ENCODE results near the gene SLC30A5. TPM values are rescaled to one million over a fixed set of nuclear protein-coding genes. Genes with fewer than 3 reads are reported as not detected.
"Not testable (repeated sequence)": the region's sequence is repeated elsewhere in the genome, so short reads cannot be mapped to it uniquely, and the experiment has no call there.

The SLC30A5 gene
- total RNA-seq, 2 donors from 2014 or later = 39.7 to 56.6 TPM

DNA sequence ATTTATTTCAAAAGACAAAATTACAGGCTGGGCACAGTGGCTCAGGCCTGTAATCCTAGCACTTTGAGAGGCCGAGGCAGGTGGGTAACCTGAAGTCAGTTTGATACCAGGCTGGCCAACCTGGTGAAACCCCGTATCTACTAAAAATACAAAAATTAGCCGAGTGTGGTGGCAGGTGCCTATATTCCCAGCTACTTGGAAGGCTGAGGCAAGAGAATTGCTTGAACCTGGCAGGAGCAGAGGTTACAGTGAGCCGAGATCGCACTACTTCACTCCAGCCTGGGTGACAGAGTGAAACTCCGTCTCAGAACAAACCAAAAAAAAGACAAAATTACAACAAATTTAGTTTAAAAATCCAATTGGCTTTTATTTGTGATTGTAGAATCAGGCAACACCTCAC is 14.3 kb upstream of the SLC30A5 start:
- H3K9me3 ChIP-seq = no peaks in the 10 kb centered on the region
- TF ChIP-seq, protein P1, sequence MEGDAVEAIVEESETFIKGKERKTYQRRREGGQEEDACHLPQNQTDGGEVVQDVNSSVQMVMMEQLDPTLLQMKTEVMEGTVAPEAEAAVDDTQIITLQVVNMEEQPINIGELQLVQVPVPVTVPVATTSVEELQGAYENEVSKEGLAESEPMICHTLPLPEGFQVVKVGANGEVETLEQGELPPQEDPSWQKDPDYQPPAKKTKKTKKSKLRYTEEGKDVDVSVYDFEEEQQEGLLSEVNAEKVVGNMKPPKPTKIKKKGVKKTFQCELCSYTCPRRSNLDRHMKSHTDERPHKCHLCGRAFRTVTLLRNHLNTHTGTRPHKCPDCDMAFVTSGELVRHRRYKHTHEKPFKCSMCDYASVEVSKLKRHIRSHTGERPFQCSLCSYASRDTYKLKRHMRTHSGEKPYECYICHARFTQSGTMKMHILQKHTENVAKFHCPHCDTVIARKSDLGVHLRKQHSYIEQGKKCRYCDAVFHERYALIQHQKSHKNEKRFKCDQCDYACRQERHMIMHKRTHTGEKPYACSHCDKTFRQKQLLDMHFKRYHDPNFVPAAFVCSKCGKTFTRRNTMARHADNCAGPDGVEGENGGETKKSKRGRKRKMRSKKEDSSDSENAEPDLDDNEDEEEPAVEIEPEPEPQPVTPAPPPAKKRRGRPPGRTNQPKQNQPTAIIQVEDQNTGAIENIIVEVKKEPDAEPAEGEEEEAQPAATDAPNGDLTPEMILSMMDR (IDR thresholded peaks at IDR 0.05) = no peak

DNA sequence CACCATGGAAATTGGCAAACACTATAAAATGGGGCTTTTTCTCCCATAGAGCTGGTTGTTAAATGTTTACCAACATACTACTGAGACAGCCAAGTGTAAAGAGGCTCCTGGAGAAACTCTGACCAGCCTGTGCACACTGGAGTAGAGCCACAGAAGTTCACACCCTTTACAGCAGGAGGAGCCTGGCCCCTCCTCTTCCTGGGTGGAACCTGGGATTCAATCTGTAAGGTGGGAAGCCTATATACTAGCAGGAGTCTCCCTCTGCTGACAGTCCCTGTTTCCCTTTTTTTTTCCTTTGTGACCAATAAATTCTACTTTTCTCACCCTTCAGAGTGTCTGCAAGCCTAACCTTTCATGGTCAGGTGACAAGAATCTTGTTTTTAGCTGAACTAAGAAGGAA is 10.4 kb upstream of the SLC30A5 start:
- TF ChIP-seq, protein P1 (IDR thresholded peaks at IDR 0.05) = no peak
- H3K4me1 ChIP-seq = no peaks in the 10 kb centered on the region
- H3K9me3 ChIP-seq = no peaks in the 10 kb centered on the region
- no peaks in the 10 kb centered on the region for H3K27me3 ChIP-seq
- no peak for DNase-seq (ENCODE audit: low spot score)
- no peak overlapping the region for H3K4me3 ChIP-seq
- no peaks in the 10 kb centered on the region for H3K36me3 ChIP-seq
- H3K27ac ChIP-seq = no peak overlapping the region

More for the DNA sequence above, 14.3 kb upstream of the SLC30A5 start:
- H3K4me1 ChIP-seq = no peaks in the 10 kb centered on the region
- DNase-seq (ENCODE audit: low spot score) = no peak
- no peaks in the 10 kb centered on the region for H3K27me3 ChIP-seq
- H3K36me3 ChIP-seq = no peaks in the 10 kb centered on the region
- no peak overlapping the region for H3K4me3 ChIP-seq
- no peak overlapping the region for H3K27ac ChIP-seq

DNA sequence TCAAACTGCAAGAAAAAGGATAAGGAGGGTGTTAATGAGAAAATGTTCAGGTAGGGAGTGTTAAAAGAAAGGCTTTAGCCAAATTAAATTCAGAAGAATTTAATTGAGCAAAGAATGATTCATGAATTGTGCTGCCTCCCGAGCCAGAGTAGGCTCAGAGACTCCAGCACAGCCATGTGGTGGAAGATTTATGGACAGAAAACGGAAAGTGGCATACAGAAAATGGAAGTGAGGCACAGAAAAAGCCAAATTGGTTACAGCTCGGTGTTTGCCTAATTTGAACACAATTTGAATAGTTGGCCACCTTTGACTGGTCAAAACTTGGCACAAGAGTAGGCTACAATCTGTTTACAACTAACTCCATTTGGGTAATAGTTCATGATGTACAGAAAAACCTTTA is 9.6 kb upstream of the SLC30A5 start:
- no peak overlapping the region for H3K27ac ChIP-seq
- no peak for DNase-seq (ENCODE audit: low spot score)
- TF ChIP-seq, protein P1 (IDR thresholded peaks at IDR 0.05) = no peak
- H3K4me1 ChIP-seq = no peaks in the 10 kb centered on the region
- no peaks in the 10 kb centered on the region for H3K36me3 ChIP-seq
- no peaks in the 10 kb centered on the region for H3K27me3 ChIP-seq
- H3K9me3 ChIP-seq = no peaks in the 10 kb centered on the region
- H3K4me3 ChIP-seq = no peak overlapping the region

DNA sequence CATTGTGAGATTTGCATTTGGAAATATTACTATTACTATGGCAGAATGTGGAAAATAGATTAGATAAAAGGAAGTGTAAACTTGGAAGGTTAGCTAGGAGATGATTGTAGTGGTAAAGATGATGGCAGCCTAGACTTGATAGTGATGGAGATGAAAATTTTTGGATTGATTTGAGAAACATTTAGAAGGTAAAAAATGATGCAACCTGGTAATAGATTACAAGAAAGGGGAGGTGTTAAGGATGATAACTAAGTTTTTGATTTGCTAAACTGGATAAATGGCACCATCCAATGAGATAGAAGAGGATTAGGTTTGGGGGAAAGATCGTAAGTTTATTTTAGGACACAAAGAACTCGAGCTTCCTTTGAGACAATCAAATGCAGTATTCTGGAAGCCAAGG is 8.9 kb upstream of the SLC30A5 start:
- Histone ChIP-seq H3K27ac (no peak overlapping the region), H3K27me3 (no peaks in the 10 kb centered on the region), H3K4me3 (no peak overlapping the region), H3K36me3 (no peaks in the 10 kb centered on the region), H3K4me1 (no peaks in the 10 kb centered on the region), H3K9me3 (no peaks in the 10 kb centered on the region)
- TF ChIP-seq, protein P1 (IDR thresholded peaks at IDR 0.05) = no peak
- no peak for DNase-seq (ENCODE audit: low spot score)

DNA sequence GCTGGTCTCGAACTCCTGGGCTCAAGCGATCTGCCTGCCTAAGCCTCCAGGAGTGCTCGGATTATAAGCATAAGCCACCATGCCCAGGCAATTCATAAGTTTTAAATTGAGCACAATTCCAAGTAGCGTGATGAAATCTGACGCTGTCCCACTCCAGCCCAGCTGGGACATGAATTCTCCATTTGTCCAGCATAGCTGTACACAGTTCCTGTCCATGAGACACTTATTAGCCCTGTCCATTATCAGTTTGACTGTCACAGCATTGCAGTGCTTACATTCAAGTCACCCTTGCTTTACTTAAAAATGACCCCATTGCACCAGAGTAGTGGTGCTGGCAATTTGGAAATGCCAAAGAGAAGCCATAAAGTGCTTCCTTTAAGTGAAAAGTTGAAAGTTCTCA is 7.6 kb upstream of the SLC30A5 start:
- H3K27me3 ChIP-seq = no peaks in the 10 kb centered on the region
- no peaks in the 10 kb centered on the region for H3K9me3 ChIP-seq
- peaks cover 0 to 6% of the 10 kb centered on the region in 2 donors for H3K4me1 ChIP-seq
- TF ChIP-seq, protein P1 (IDR thresholded peaks at IDR 0.05) = no peak
- H3K36me3 ChIP-seq = no peaks in the 10 kb centered on the region
- no peak overlapping the region for H3K4me3 ChIP-seq
- H3K27ac ChIP-seq = peak overlapping the region in 1 of 2 donors; percentile 61
- DNase-seq (ENCODE audit: low spot score) = no peak

DNA sequence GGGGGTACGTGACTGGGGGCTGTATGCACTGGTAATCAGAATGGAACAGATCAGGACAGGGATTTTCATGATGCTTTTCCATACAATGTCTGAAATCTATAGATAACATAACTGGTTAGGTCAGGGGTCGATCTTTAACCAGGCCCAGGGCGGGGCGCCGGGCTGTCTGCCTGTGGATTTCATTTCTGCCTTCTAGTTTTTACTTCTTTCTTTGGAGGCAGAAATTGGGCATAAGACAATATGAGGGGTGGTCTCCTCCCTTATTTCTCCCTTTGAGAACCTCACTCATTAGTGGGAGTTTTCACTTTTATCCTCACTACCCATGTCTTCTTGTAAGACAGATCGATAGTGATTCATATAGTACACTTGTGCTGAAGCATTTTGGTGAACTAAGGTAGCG is 5.8 kb upstream of the SLC30A5 start:
- not testable (repeated sequence) for H3K4me1 ChIP-seq

More for the DNA sequence above, 5.8 kb upstream of the SLC30A5 start:
- H3K27ac ChIP-seq; H3K4me3 ChIP-seq; DNase-seq (ENCODE audit: low spot score); H3K27me3 ChIP-seq; H3K36me3 ChIP-seq; H3K9me3 ChIP-seq: not testable (repeated sequence)
